Measurements from ENCODE around the gene FCHSD2. TPM values are rescaled to one million over a fixed set of nuclear protein-coding genes. Genes with fewer than 3 reads are reported as not detected.
A peak's percentile ranks its signal among the peaks of the same experiment; 100 is the strongest.

FCHSD2 gene
- total RNA-seq, 1 donor from 2014 or later, result 22.2 TPM

GRCh38 chr11:72932132-72932570 lies 210.0 kb downstream of the FCHSD2 start:
- H3K4me1 Mint-ChIP-seq, result peaks cover 7% of the 10 kb centered on the region
- H3K9ac ChIP-seq, result no peak overlapping the region
- H3K4me3 ChIP-seq, result no peak overlapping the region
- H3K27me3 Mint-ChIP-seq (ENCODE audit: insufficient read depth, low read depth), result no peaks in the 10 kb centered on the region
- H3K79me2 ChIP-seq (ENCODE audit: low read depth), result no peaks in the 10 kb centered on the region
- H2AFZ ChIP-seq (replicated peaks), result no peak overlapping the region
- H3K4me3 Mint-ChIP-seq, result no peak overlapping the region
- peaks cover 3% of the 10 kb centered on the region for H4K20me1 ChIP-seq (ENCODE audit: low read depth)
- no peaks in the 10 kb centered on the region for H3K36me3 Mint-ChIP-seq
- no peaks in the 10 kb centered on the region for H3K9me3 ChIP-seq (ENCODE audit: low read depth)
- no peaks in the 10 kb centered on the region for H3F3A ChIP-seq (ENCODE audit: low read depth)
- H3K9me3 Mint-ChIP-seq, result no peaks in the 10 kb centered on the region
- no peaks in the 10 kb centered on the region for H3K27me3 ChIP-seq
- no peak for DNase-seq (ENCODE audit: low spot score)
- H3K4me2 ChIP-seq, result no peak overlapping the region
- no peak overlapping the region for H3K27ac ChIP-seq
- peaks cover 11% of the 10 kb centered on the region for H3K4me1 ChIP-seq
- TF ChIP-seq EZH2phosphoT487 (IDR thresholded peaks at IDR 0.05) (no peak), CTCF (IDR thresholded peaks at IDR 0.05) (no peak), EZH2 (IDR thresholded peaks at IDR 0.05) (no peak)
- H3K36me3 ChIP-seq, result no peaks in the 10 kb centered on the region
- H3K27ac Mint-ChIP-seq, result no peak overlapping the region

DNA sequence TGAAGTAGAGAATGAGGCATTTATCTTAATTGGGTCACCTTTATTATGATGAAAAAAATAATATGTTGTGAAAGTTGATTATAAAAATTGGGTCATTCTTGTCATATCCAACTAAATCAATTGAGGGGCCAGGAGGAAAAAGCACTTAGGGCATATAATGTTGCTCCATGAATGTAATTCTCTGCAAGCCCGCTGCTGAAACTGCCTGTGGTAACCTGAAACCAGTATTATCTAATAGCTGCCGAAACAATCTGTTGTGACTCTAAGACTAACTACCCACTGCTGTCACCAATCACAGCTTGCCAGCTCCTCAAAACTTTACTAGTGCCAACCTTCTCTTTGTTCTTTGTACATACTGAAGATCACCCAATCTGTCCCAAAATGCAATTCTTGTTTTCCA lies 212.1 kb downstream of the FCHSD2 start:
- no peaks in the 10 kb centered on the region for H3K36me3 ChIP-seq
- DNase-seq (ENCODE audit: low spot score), result peak; percentile 52
- Mint-ChIP-seq H3K9me3 (no peaks in the 10 kb centered on the region), H3K4me1 (peaks cover 7% of the 10 kb centered on the region), H3K27ac (peak overlapping the region; percentile 31), H3K36me3 (no peaks in the 10 kb centered on the region), H3K4me3 (no peak overlapping the region), H3K27me3 (ENCODE audit: insufficient read depth, low read depth) (no peaks in the 10 kb centered on the region)
- no peak overlapping the region for H3K9ac ChIP-seq
- H3K4me2 ChIP-seq, result peak overlapping the region; percentile 16
- H3K4me3 ChIP-seq, result no peak overlapping the region
- H2AFZ ChIP-seq (replicated peaks), result no peak overlapping the region
- H4K20me1 ChIP-seq (ENCODE audit: low read depth), result peaks cover 3% of the 10 kb centered on the region
- no peak for TF ChIP-seq CTCF (IDR thresholded peaks at IDR 0.05)
- H3K27me3 ChIP-seq, result no peaks in the 10 kb centered on the region
- H3K79me2 ChIP-seq (ENCODE audit: low read depth), result no peaks in the 10 kb centered on the region
- H3K27ac ChIP-seq, result no peak overlapping the region
- no peaks in the 10 kb centered on the region for H3K9me3 ChIP-seq (ENCODE audit: low read depth)
- no peaks in the 10 kb centered on the region for H3F3A ChIP-seq (ENCODE audit: low read depth)
- peaks cover 11% of the 10 kb centered on the region for H3K4me1 ChIP-seq

GRCh38 chr11:72929256-72929655 lies 212.9 kb downstream of the FCHSD2 start:
- no peak overlapping the region for H3K9ac ChIP-seq
- peaks cover 7% of the 10 kb centered on the region for H3K4me1 Mint-ChIP-seq
- no peak overlapping the region for H3K4me3 ChIP-seq
- DNase-seq (ENCODE audit: low spot score), result no peak
- no peak overlapping the region for H3K27ac Mint-ChIP-seq
- no peaks in the 10 kb centered on the region for H3F3A ChIP-seq (ENCODE audit: low read depth)
- peaks cover 3% of the 10 kb centered on the region for H4K20me1 ChIP-seq (ENCODE audit: low read depth)
- H3K79me2 ChIP-seq (ENCODE audit: low read depth), result no peaks in the 10 kb centered on the region
- H3K4me1 ChIP-seq, result peaks cover 11% of the 10 kb centered on the region
- H3K9me3 Mint-ChIP-seq, result no peaks in the 10 kb centered on the region
- no peaks in the 10 kb centered on the region for H3K9me3 ChIP-seq (ENCODE audit: low read depth)
- no peak overlapping the region for H2AFZ ChIP-seq (replicated peaks)
- H3K36me3 Mint-ChIP-seq, result no peaks in the 10 kb centered on the region
- TF ChIP-seq EZH2 (IDR thresholded peaks at IDR 0.05), result no peak
- H3K27me3 Mint-ChIP-seq (ENCODE audit: insufficient read depth, low read depth), result no peaks in the 10 kb centered on the region
- H3K4me3 Mint-ChIP-seq, result no peak overlapping the region
- no peak overlapping the region for H3K4me2 ChIP-seq
- H3K27ac ChIP-seq, result no peak overlapping the region
- H3K36me3 ChIP-seq, result no peaks in the 10 kb centered on the region
- H3K27me3 ChIP-seq, result no peaks in the 10 kb centered on the region

GRCh38 chr11:72927380-72927779 lies 214.7 kb downstream of the FCHSD2 start:
- H3K4me3 ChIP-seq, result no peak overlapping the region
- no peak overlapping the region for H2AFZ ChIP-seq (replicated peaks)
- H3K36me3 ChIP-seq, result no peaks in the 10 kb centered on the region
- no peak for DNase-seq (ENCODE audit: low spot score)
- H3K36me3 Mint-ChIP-seq, result no peaks in the 10 kb centered on the region
- H3K9ac ChIP-seq, result no peak overlapping the region
- peaks cover 11% of the 10 kb centered on the region for H3K4me1 ChIP-seq
- H3K27me3 ChIP-seq, result no peaks in the 10 kb centered on the region
- no peaks in the 10 kb centered on the region for H3K9me3 Mint-ChIP-seq
- no peaks in the 10 kb centered on the region for H3K79me2 ChIP-seq (ENCODE audit: low read depth)
- no peak overlapping the region for H3K4me3 Mint-ChIP-seq
- no peaks in the 10 kb centered on the region for H3F3A ChIP-seq (ENCODE audit: low read depth)
- H3K27ac ChIP-seq, result no peak overlapping the region
- H3K9me3 ChIP-seq (ENCODE audit: low read depth), result no peaks in the 10 kb centered on the region
- TF ChIP-seq CTCF (IDR thresholded peaks at IDR 0.05) (no peak), EZH2 (IDR thresholded peaks at IDR 0.05) (no peak), EZH2phosphoT487 (IDR thresholded peaks at IDR 0.05) (no peak)
- H3K4me2 ChIP-seq, result no peak overlapping the region
- H4K20me1 ChIP-seq (ENCODE audit: low read depth), result peaks cover 3% of the 10 kb centered on the region
- no peak overlapping the region for H3K27ac Mint-ChIP-seq
- peaks cover 7% of the 10 kb centered on the region for H3K4me1 Mint-ChIP-seq
- no peaks in the 10 kb centered on the region for H3K27me3 Mint-ChIP-seq (ENCODE audit: insufficient read depth, low read depth)
